KOPT-K1 (cell line): ENCODE measurements around the gene SMIM36.
"Not testable (repeated sequence)": the region's sequence is repeated elsewhere in the genome, so short reads cannot be mapped to it uniquely, and the experiment has no call there.

Experiments used
- H3K27ac ChIP-seq: fragments of 200-600 bp; sonication (generic); 2 replicates; pipeline ENCODE4 v1.5.1; 2016; ENCODE audit warnings: antibody characterized with exemption, mild to moderate bottlenecking, low read depth, low read length; ENCODE audit not compliant: poor library complexity, severe bottlenecking
- H3K36me3 ChIP-seq: fragments of 200-600 bp; sonication (generic); 2 replicates; pipeline ENCODE4 v1.5.1; 2017; ENCODE audit warnings: antibody characterized with exemption, mild to moderate bottlenecking, low read length, moderate library complexity; ENCODE audit not compliant: insufficient read depth
- H3K9me3 ChIP-seq: fragments of 200-600 bp; sonication (generic); 2 replicates; pipeline ENCODE4 v1.5.1; 2017; ENCODE audit warnings: antibody characterized with exemption, low read length, mild to moderate bottlenecking; ENCODE audit not compliant: insufficient read depth, poor library complexity, severe bottlenecking

SMIM36 gene

DNA sequence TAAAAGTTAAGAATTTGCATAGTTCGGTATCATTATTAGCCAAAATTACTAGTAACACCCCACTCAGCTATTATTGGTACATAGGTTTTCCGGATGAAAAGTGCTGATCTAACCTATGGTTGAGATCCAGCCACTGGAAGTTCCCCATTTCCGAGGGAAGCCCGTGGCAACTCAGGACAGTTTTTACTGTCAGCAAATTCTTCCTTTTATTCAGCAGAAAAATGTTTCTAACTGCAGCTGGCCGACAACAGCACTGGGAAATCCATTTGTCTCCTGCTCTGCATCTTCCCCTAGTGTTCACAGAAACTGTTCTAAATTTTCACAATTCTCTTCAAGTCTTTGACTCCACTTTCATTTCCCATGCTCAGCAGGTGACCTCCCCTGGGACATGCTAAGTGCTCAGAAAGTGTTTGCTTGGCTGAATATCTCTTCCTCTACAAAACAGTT, 74.1 kb downstream of the SMIM36 start:
- H3K27ac ChIP-seq: no peak overlapping the region
- no peaks in the 10 kb centered on the region for H3K36me3 ChIP-seq
- H3K9me3 ChIP-seq: no peaks in the 10 kb centered on the region

DNA sequence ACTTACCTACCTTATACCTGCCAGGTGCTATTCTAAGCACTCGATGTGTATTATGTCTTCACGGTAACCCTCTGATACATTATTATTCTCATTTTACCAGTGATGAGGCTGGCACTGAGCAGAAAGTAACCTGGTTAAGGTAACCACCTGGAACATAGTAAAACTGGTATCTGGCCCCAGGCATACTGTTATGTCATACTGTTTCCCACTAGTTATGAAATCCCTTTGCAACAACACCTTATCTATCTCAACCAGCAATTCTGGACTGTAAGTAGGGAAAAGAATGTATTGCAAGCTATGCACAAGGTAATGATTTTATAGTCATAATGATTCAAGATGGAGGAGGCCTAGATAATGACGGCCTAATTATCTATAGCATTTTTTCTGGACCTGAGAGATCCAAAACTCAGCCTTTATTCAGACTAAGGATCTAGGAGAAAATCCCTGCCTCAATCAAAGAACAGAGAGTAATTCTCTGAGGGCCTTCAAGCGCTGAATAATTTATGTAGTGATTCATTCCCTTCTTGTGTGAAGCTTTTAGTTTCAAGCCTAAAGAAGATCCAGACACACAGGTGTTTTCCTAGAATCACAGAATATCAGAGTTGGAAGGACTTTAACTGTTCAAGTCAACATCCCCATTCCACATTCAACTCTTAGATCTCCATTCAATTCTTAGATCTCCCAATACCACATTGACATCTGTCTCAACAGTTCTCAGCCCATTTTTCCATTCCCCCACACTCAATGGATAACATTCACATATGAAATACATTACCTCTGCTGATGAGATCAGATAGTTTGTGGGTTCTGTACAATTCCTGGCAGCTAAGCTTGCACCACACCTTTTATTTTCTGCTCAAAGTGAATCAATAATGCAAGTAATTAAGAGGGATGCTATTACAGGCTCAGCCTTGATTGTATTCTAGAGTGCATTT, 74.8 kb downstream of the SMIM36 start:
- no peaks in the 10 kb centered on the region for H3K36me3 ChIP-seq
- no peak overlapping the region for H3K27ac ChIP-seq
- no peaks in the 10 kb centered on the region for H3K9me3 ChIP-seq

DNA sequence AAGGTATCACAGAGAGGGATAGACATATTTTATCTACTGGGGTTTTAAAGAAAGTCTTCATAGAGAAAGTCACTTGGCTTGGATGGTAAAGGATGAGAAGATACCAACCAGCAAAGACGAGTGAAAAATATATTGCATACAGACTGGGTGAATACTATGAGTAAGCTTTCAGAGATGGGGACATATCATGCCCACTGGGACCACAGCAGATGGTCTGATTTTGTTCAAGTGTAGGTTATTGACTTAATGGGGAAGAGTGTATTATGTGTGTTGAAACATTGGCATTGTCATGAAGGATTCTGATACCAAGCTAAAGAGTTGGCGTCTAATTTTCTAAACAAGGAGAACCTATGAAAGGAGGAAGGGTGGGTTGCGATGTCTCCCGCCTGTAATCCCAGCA, 75.8 kb downstream of the SMIM36 start:
- no peaks in the 10 kb centered on the region for H3K36me3 ChIP-seq
- no peak overlapping the region for H3K27ac ChIP-seq
- H3K9me3 ChIP-seq: no peaks in the 10 kb centered on the region

DNA sequence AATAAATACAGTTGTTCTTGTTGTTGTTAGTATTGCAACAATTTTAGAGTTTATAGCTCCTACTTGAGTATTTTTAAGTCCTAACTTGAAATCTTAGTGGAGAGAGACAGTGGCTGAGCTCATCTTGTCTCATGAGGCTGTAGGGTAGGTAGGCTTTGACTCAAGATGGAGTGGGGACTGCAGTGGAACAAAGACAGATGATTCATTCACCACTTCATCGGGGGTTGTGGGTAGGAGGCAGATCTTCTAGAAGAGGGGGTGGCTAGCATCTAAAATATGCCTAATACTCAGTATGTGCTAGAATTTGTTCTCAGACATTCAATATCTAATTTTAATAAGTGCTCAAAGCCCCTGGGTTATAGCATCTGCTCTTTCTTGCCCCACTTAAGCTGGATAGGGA, 76.5 kb downstream of the SMIM36 start:
- no peaks in the 10 kb centered on the region for H3K9me3 ChIP-seq
- no peak overlapping the region for H3K27ac ChIP-seq
- H3K36me3 ChIP-seq: no peaks in the 10 kb centered on the region

DNA sequence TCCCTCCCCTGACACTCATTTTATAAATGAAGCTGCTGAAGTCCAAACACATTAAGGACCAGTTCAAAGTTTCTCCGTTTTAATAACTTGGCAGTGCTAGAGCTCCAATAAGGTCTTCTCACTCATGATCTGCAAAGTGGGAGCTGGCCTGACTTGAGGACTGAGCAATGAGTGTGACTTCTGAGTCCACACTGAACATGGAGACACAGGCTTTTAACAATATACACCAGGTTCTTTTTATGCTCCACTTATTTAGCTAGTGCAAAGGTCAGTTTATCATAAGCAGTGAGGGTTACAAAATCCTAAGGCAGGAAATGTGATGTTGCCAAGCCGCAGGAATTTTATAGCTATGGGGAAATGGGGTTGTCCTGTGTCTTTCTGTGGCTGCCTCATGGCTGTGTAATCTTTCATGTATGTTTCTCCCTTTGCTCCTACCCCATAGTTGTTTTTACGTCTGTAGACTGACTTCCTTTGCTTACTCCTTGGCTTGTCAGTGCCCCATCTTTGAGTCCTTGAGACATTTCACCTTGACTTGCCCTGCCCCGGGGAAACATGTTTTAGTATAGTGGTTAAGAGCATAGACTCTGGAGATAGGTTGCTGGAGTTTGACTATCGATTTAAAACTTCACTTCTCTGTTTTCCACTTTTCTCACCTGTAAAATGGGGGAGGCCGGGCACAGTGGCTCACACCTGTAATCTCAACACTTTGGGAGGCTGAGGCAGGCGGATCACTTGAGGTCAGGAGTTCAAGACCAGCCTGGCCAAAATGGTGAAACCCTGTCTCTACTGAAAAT, 77.4 kb downstream of the SMIM36 start:
- H3K27ac ChIP-seq: no peak overlapping the region
- H3K9me3 ChIP-seq: no peaks in the 10 kb centered on the region
- no peaks in the 10 kb centered on the region for H3K36me3 ChIP-seq

DNA sequence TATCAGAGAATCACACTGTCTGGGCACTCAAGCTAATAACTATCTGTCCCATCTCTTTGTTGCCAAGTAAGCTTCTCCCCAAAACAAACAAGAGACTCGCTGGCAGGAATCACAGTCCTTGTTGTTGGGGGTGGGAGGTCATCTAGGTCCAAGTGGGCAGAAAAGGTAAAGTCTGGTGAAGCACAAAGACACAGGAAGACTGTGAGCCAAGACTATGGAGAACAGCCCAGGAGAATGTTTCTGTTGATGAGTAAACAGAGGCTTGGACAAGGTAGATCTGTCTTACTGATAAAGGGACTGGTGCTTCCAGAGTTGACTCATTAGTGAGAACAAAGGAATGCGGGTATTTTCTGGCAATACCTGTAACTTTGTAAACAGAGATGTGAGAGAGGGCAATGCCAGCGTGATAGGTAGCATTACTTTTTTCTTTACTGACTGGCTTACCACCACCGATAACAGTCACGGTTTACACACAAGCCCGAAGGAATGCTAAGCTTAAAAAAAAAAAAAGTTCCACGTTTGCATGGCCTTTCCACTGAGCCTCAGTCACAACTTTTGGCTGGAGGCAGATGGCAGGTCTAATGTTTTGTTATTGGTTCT, 78.1 kb downstream of the SMIM36 start:
- no peaks in the 10 kb centered on the region for H3K36me3 ChIP-seq
- no peak overlapping the region for H3K27ac ChIP-seq
- no peaks in the 10 kb centered on the region for H3K9me3 ChIP-seq

DNA sequence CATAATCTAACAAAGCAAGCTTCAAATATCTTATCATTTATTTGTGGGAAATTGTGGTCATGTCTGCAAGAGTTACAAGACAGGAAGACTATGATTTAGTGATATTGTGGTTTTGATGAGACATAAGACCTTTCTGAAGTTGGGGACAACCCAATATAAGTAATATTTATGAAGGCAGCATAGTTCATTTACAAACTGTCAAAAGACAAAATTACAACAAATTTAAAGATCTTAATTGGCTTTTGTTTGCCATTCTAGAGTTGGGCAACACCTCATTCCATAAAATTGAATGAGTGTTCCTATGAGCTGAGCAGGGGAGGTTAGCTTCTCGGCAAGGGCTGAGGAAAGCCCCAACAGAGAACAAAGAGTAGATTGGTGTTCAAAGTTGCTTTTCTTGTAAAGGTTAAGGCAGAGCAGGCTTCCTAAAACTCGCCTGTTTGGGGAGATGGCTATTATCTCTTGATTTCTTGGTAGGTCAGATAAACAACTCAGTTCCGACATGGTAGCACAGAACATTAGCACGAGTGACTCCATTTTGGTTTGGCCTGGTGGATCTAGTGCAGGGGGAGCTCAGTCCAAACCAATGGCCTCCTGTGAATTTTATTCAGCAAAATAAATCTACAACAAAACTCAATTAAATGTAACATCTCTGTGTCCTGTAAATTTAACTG, 78.8 kb downstream of the SMIM36 start:
- no peaks in the 10 kb centered on the region for H3K36me3 ChIP-seq
- H3K27ac ChIP-seq: no peak overlapping the region
- H3K9me3 ChIP-seq: no peaks in the 10 kb centered on the region

DNA sequence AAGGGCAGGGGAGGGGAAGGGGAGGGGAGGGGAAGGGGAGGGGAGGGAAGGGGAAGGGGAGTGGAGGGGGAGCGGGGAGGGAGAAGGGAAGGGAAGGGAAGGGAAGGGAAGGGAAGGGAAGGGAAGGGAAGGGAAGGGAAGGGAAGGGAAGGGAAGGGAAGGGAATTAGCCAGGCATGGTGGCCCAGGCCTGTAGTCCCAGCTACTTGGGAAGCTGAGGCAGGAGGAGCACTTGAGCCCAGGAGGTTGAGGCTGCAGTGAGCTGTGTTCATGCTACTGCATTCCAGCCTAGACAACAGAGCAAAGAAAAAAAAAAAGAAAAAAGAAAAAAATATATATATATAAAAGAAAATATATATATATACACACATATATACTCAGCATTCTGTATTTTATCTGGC, 79.3 kb downstream of the SMIM36 start:
- H3K36me3 ChIP-seq, H3K9me3 ChIP-seq, H3K27ac ChIP-seq: not testable (repeated sequence)

DNA sequence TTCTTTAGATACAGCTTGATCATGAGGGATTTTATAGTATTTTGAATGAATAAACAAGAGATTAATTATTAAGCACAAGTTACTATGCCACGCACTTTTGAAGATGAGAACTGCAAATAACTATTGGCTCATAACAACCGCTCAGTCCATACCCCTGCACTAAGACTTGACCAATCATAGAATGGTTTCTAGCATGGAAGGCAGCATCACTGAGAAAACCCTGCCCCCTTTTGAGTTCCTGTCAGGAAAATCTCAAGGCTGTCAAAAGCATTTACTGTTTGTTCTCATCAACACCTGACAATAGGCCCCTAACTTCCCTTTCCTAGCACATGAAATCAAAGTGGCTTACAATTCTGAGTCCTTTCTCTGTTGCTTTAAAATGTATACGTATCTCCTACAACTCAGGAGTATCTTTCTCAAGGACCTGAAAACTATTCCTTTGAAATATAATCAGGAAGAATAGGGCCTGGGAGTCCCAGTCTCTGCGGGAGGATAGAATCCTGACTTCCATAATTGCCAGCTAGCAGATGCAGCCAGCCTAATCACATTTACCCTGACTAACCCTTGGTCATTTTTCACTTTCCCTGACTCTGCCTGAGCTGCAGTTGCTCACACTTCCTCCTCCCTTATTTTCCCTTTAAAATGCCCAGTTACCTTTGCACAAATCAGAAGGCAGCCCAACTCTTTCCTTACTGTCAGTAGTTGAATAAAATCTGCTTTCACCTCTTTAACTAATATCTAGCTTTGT, 80.5 kb downstream of the SMIM36 start:
- no peaks in the 10 kb centered on the region for H3K9me3 ChIP-seq
- H3K36me3 ChIP-seq: no peaks in the 10 kb centered on the region
- no peak overlapping the region for H3K27ac ChIP-seq

DNA sequence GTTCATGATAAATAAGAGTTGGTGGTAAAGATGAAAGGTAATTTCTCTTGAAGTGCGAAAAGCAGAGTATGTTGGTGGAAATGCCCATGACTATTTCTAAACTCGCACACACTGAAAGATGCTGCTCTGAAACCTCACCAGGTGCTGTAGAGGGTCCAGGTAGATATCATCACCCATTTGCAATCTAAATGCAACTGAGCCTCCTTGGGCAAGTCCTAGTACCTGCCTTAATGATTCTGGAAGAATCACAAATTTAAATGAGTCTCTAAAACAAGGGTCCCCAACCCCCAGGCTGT, 83.7 kb downstream of the SMIM36 start:
- Histone ChIP-seq H3K27ac (no peak overlapping the region), H3K9me3 (no peaks in the 10 kb centered on the region), H3K36me3 (no peaks in the 10 kb centered on the region)

DNA sequence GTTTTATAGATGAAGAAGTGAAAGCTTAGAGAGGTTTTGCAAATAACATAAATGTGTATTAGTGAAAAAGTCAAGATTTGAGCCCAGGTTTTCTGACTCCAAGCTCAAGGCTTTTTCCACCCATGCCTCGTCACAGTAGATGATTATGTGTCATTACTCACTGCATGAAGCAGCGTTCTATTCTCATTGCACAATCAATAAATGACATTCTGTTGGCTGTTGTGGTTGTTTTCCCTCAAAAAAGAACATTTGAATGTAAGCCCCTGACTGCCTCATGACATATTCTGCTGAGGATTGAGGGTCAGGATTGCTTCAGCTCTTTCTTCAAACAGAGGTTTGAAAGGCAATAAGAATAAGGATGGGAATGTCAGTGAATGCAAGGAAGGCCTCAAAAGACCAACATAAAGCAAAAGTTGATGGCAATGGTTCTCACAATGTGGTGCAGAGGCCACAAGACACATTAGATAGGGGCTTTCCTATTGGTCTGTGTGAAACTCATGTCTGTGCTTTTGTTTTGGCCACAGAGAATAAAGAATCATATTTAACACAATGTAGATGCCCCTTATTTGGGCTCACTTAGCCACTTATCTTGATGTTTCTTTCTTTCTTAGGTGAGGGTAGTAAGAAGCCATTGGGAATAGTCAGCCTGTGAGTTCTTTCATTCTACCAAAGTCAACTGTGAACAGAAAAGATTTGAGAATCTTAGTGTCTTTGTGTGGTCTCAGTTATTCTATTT, 84.2 kb downstream of the SMIM36 start:
- H3K36me3 ChIP-seq: no peaks in the 10 kb centered on the region
- no peaks in the 10 kb centered on the region for H3K9me3 ChIP-seq
- H3K27ac ChIP-seq: no peak overlapping the region

DNA sequence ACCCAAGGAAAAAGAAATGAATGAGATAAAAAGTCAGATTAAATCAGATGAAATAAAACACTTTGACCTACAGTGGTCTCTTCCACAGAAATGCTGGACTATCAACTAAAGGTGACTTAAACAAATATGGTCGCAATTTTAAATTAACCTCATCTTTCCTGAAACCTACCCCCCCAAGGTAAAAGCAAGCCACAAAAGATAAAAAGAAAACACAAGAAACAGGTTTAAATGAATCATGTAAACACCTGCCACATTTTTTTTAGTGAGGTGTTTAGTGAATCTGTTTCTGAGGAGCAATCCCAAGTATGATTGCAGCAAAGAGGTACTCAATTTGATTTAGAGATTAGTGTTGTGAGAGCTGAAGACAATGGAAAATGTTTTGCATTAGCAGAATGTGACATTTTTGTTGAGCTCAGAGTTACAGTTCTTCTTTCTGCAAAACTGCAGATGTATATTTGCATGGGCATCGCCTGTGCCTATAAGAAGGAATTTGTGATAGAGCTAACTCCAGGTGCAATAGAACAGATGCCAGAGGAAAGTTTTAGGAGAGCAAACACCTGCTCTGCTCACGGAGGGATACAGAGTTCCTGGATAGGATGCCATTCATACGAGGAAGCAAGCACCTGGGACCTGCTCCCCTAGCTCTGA, 86.2 kb downstream of the SMIM36 start:
- Histone ChIP-seq H3K27ac (no peak overlapping the region), H3K36me3 (no peaks in the 10 kb centered on the region), H3K9me3 (no peaks in the 10 kb centered on the region)

DNA sequence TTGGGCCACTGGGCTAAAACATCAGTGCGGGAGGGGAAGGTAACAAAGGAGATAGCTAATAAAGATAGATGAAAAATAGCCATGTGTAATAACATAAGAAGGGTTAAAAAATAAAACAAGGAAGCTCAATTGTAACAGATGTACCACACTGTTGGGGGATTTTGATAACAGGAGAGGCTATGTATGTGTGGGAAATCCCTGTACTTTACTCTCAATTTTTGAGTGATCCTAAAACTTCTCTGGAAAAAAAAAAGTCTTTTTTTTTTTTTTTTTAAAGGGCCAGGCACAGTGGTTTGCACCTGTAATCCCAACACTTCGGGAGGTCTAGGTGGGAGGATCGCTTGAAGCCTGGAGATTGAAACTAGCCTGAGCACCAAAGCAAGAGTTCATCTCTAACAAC, 87.7 kb downstream of the SMIM36 start:
- Histone ChIP-seq H3K9me3 (no peaks in the 10 kb centered on the region), H3K36me3 (peaks cover 9% of the 10 kb centered on the region), H3K27ac (no peak overlapping the region)

DNA sequence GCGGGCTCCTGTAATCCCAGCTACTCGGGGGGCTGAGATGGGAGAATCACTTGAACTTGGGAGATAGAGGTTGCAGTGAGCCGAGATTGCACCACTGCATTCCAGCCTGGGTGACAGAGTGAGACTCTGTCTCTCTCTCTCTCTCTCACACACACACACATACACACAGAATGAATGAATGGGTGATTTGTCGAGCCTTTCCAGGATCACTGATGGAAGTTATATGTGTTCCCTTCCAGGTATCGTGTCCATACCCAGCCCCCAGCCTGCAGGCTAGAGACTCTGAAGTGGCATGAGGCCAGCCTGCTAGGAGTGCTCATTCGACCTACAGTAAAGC, 88.5 kb downstream of the SMIM36 start:
- H3K36me3 ChIP-seq: peaks cover 14% of the 10 kb centered on the region
- H3K27ac ChIP-seq, H3K9me3 ChIP-seq: not testable (repeated sequence)
